Heart right ventricle (tissue), 16 donors: ENCODE measurements around the gene ADAMTS14. TPM values are rescaled to one million over a fixed set of nuclear protein-coding genes. Genes with fewer than 3 reads are reported as not detected.
A peak's percentile ranks its signal among the peaks of the same experiment; 100 is the strongest.

ENCODE experiments used
- ATAC-seq, 8 donors: fragments of 200-7000 bp; cut with Tn5 transposase; one replicate each; pipeline ENCODE4 v1.9.1; 2020; ENCODE audit warnings: mild to moderate bottlenecking in 8 of 8, moderate library complexity in 8 of 8, moderate number of reproducible peaks in 1 of 8
- DNase-seq, 2 donors: peaks; one replicate each; pipeline ENCODE4 v3.0.0-alpha.2; 2020
- H3K27ac ChIP-seq, 10 donors: fragments of 200-600 bp; sonication (generic) in 2 of 10; one replicate each; pipeline versions ENCODE4 v1.5.0 to v1.8.0; 2020 to 2022; ENCODE audit warnings: mild to moderate bottlenecking in 3 of 10
- H3K27me3 ChIP-seq, 7 donors: fragments of 200-600 bp; one replicate each; pipeline ENCODE4 v1.8.0; 2021 to 2022; ENCODE audit warnings: mild to moderate bottlenecking in 2 of 7
- H3K36me3 ChIP-seq, 9 donors: fragments of 200-600 bp; sonication (generic) in 1 of 9; one replicate each; pipeline versions ENCODE4 v1.5.0 to v1.8.0; 2020 to 2022; ENCODE audit warnings: mild to moderate bottlenecking in 2 of 9
- H3K4me1 ChIP-seq, 9 donors: fragments of 200-600 bp; sonication (generic) in 1 of 9; one replicate each; pipeline versions ENCODE4 v1.5.0 to v1.8.0; 2020 to 2022; ENCODE audit warnings: mild to moderate bottlenecking in 4 of 9
- H3K4me3 ChIP-seq, 10 donors: fragments of 200-600 bp; sonication (generic) in 2 of 10; one replicate each; pipeline versions ENCODE4 v1.5.0 to v1.8.0; 2020 to 2022; ENCODE audit warnings: mild to moderate bottlenecking in 7 of 10, moderate library complexity in 2 of 10
- H3K9me3 ChIP-seq, 11 donors: fragments of 200-600 bp in 10 of 11; sonication (generic) in 2 of 11; one replicate each; pipeline versions ENCODE4 v1.5.0 to v1.8.0; 2013 to 2022; ENCODE audit warnings: mild to moderate bottlenecking in 2 of 11, control low read depth in 1 of 11, moderate library complexity in 1 of 11
- CTCF ChIP-seq, 9 donors: fragments of 200-600 bp; sonication (generic) in 2 of 9; IDR thresholded peaks; one replicate each; pipeline versions ENCODE4 v1.5.0 to v1.8.0; 2021 to 2022; ENCODE audit warnings: antibody characterized with exemption in 9 of 9, mild to moderate bottlenecking in 5 of 9, moderate library complexity in 1 of 9
- WGBS, 2 donors: extraction: QIAGEN DNeasy Blood & Tissue Kit; methylation state at CpG; one replicate each; pipeline ENCODE4 v1.1.7; 2013; ENCODE audit warnings: inconsistent platforms in 1 of 2; 5-methylcytosine and 5-hydroxymethylcytosine counted together
- intact Hi-C, 10 donors: fragments of 100-400 bp; cut with DNase I; formaldehyde crosslinking; loops; one replicate each; pipeline versions ENCODE4 v1.11.1 to v1.14.2; 2022
- polyA plus RNA-seq, 2 donors: library from polyadenylated mRNA; stranded (reverse); fragments of 200-250 nt; gene quantifications; one replicate each; pipeline ENCODE4 v1.2.3, GENCODE V29; 2013
- total RNA-seq, 10 donors: library from RNA; stranded (reverse); fragmentation: NEBNext Ultra II Directional in 3 of 10; extraction: Animal tissue kit (Norgen Biotek cat#: 25700) in 3 of 10; gene quantifications; one replicate each; pipeline versions ENCODE4 v1.2.1 to v1.2.4, GENCODE V29; 2021 to 2023
- donor health status: Arrhythmogenic right ventricular cardiomyopathy.
- donor health status: ischemic (EF 13 %, LVEDD 7.1; RV severe dilation, severe dysfunction).
- donor health status: healthy with polysubstance abuse.
- donor health status: DM: no; HTN: yes; CAD: no.
- donor health status: DM: no; HTN: no; CAD: no.
- donor health status: ischemic (EF 25% LVEDD 6.9; RV normal size, moderate dysfunction).
- donor health status: ischemic (EF 25% LVEDD 5.7; RV mildly dilated, moderate dysfunction).
- donor health status: healthy.
- donor health status: DM: yes; HTN: yes; CAD: no.
- donor health status: Ischemic cardiomyopathy.
- donor health status: ischemic (EF 35%, LVEDD 5.7; RV mildly dilated, moderate dysfunction).
- donor health status: nonischemic (EF 11% LVEDD 7.7; RV severe dilation, severe dysfunction).
- donor health status: DM: yes; HTN: yes; CAD: no.
- donor health status: PGD.
- donor health status: ischemic (EF 29% LVEDD 5.4; RV normal size, mild dysfunction).
- donor health status: nonischemic (EF 23%, LVEDD 6.1; RV moderate dilation, normal function).

ADAMTS14 gene
- total and polyA plus RNA-seq, 12 donors, result 0.08 to 1.4 (median 0.57) TPM

DNA sequence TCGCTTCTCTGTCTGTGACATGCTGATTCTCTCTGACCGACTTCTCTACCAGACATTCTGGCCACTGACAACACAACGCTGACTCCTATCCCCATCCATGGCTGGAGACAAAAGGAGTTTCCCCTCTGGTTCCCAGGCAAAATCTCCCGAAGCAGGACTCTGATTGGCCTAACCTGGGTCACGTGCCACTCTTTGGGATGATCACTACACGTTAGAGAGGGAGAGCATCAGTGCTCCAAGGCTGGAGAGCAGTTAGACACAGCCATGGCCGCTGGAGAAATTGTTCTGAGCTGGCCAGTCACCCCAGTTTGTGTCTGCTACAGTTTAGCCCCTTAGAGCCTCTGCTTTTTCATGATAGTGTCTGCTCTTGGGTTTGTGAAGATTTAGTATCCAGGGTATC lies 38.9 kb downstream of the ADAMTS14 start:
- ATAC-seq (no peak), DNase-seq (no peak)
- 91 to 94% methylated on average over 7 of the region's 7 CpGs for WGBS, 2 donors
- intact Hi-C loops, result no loop called here
- Histone ChIP-seq H3K4me3 (no peak overlapping the region), H3K4me1 (peaks cover 0 to 13% (median 4%) of the 10 kb centered on the region in 9 donors), H3K27ac (no peak overlapping the region), H3K36me3 (peaks cover 0 to 4% (median 0%) of the 10 kb centered on the region in 9 donors), H3K27me3 (no peaks in the 10 kb centered on the region), H3K9me3 (no peaks in the 10 kb centered on the region)
- no peak for TF ChIP-seq CTCF (IDR thresholded peaks at IDR 0.05)

GRCh38 chr10:70711911-70712310 lies 39.6 kb downstream of the ADAMTS14 start:
- H3K9me3 ChIP-seq, result no peaks in the 10 kb centered on the region
- H3K27ac ChIP-seq, result no peak overlapping the region
- H3K4me1 ChIP-seq, result peaks cover 0 to 20% (median 8%) of the 10 kb centered on the region in 9 donors
- ATAC-seq, result no peak
- intact Hi-C loops, result no loop called here
- no peak for TF ChIP-seq CTCF (IDR thresholded peaks at IDR 0.05)
- H3K4me3 ChIP-seq, result no peak overlapping the region
- H3K36me3 ChIP-seq, result peaks cover 0 to 4% (median 0%) of the 10 kb centered on the region in 9 donors
- WGBS, 2 donors, result 91 to 97% methylated on average over 7 of the region's 7 CpGs
- no peak for DNase-seq
- H3K27me3 ChIP-seq, result no peaks in the 10 kb centered on the region

GRCh38 chr10:70714245-70714644 lies 41.9 kb downstream of the ADAMTS14 start:
- DNase-seq (no peak), ATAC-seq (no peak)
- 87 to 90% methylated on average over 4 of the region's 4 CpGs for WGBS, 2 donors
- TF ChIP-seq CTCF (IDR thresholded peaks at IDR 0.05), result no peak
- H3K27ac ChIP-seq, result no peak overlapping the region
- H3K9me3 ChIP-seq, result no peaks in the 10 kb centered on the region
- H3K4me3 ChIP-seq, result no peak overlapping the region
- H3K4me1 ChIP-seq, result peaks cover 0 to 24% (median 8%) of the 10 kb centered on the region in 9 donors
- no peaks in the 10 kb centered on the region for H3K36me3 ChIP-seq
- intact Hi-C loops, result no loop called here
- H3K27me3 ChIP-seq, result no peaks in the 10 kb centered on the region

GRCh38 chr10:70714951-70715350 lies 42.6 kb downstream of the ADAMTS14 start:
- Histone ChIP-seq H3K9me3 (no peaks in the 10 kb centered on the region), H3K27ac (peak overlapping the region in 1 of 10 donors; percentile 57), H3K36me3 (peaks cover 0 to 4% (median 0%) of the 10 kb centered on the region in 9 donors), H3K4me1 (peaks cover 0 to 24% (median 8%) of the 10 kb centered on the region in 9 donors), H3K27me3 (no peaks in the 10 kb centered on the region), H3K4me3 (no peak overlapping the region)
- DNase-seq (no peak), ATAC-seq (peak in 2 of 8 donors; percentile 23 to 28)
- WGBS, 2 donors, result 66 to 79% methylated on average over 2 of the region's 2 CpGs
- no peak for TF ChIP-seq CTCF (IDR thresholded peaks at IDR 0.05)
- intact Hi-C loops, result no loop called here
